HG03378 (cell line): ENCODE results near the gene MARVELD1.

Source experiments
- ATAC-seq: cut with Tn5 transposase; IDR thresholded peaks from one replicate; pipeline ENCODE4 v1.9.1; 2021; ENCODE audit warnings: mild to moderate bottlenecking, moderate library complexity; ENCODE audit not compliant: unreplicated experiment

The MARVELD1 gene

DNA sequence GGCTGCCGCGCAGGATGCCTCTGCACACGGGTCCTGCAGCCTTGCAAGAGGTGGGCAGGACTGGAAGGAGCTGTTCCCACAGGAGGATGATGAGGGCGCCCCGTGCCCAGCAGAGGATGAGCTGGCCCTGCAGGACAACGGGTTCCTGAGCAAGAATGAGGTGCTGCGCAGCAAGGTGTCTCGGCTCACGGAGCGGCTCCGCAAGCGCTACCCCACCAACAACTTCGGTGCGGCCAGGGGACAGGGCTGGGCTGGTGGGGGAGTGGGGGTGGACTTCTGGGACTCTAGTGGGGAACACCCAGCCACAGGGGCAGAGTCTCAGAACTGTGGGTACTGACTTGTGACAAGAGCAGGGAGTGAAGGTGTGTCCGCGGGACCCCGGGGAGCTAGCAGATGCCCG is 39.4 kb downstream of the MARVELD1 start:
- no peak for ATAC-seq

GRCh38 chr10:97754726-97755125 is 41.2 kb downstream of the MARVELD1 start:
- no peak for ATAC-seq

- no peak for ATAC-seq
These were observed 42.2 kb downstream of the MARVELD1 start for GRCh38 chr10:97755718-97756117.

GRCh38 chr10:97757471-97757870 is 43.9 kb downstream of the MARVELD1 start:
- no peak for ATAC-seq

GRCh38 chr10:97759158-97759887 is 45.8 kb downstream of the MARVELD1 start:
- no peak for ATAC-seq

DNA sequence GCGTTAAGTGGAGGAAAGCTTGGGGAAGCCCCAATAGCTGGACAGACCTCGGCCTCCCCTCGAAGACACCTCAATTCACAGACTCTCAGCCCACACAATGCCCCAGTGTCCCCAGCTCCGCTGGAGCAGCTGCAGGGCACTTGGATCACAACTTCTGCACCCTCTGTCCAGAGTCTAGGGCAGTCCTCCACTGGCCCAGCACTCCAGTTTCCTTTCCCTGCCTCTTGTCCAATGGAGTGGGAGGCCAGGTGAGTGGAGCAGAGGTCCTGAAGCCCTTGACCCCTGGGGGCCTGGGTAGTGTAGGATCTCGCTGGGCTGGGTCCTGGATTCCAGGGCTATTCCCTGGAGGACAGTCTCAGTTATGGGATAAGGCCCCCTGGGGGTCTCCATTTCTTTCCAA is 46.4 kb downstream of the MARVELD1 start:
- ATAC-seq: no peak

- no peak for ATAC-seq
These were observed 47.1 kb downstream of the MARVELD1 start for GRCh38 chr10:97760461-97761257.

GRCh38 chr10:97761331-97761865 is 47.9 kb downstream of the MARVELD1 start:
- ATAC-seq: no peak

- no peak for ATAC-seq
These were observed 48.5 kb downstream of the MARVELD1 start for GRCh38 chr10:97762056-97762455.

- no peak for ATAC-seq
These were observed 49.3 kb downstream of the MARVELD1 start for GRCh38 chr10:97762816-97763215.

DNA sequence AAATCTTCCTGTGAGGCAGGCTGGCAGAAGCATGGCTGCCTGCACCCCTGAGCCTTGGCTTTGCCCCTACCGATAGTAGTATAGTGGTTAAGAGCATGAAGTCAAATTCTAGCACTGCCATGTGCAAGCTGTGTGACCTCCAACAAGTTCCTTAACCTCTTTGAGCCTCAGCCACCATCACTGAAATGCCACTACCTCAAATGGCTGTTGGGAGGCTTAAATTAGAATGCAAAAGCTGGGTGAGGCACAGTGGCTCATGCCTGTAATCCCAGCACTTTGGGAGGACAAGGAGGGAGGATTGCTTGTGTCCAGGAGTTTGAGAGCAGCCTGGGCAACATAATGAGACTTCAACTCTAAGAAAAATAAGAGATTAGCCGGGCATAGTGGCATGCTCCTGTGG is 49.9 kb downstream of the MARVELD1 start:
- ATAC-seq: no peak

GRCh38 chr10:97763947-97764346 is 50.4 kb downstream of the MARVELD1 start:
- no peak for ATAC-seq

- no peak for ATAC-seq
These were observed 51.0 kb downstream of the MARVELD1 start for GRCh38 chr10:97764519-97764931.

DNA sequence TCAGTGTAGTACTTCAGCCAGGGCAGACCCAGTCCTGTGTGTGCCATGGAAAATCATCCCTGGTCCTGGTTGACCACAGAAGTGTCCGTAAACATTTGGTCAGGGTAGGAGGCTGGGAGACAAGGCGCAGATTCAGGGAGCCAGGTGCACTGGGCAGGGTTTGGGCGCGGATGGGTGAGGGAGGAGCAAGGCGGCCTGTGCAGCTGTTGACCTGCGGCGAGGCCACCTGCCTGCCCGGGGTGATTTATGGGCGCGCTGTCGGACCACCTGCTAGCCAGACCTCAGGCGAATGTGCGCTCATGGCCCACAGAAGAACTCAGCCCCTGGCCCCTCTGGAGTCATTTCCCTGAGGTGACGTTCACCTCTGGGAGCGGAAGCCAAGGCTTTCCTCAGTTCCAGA is 51.7 kb downstream of the MARVELD1 start:
- no peak for ATAC-seq

GRCh38 chr10:97766106-97766810 is 52.7 kb downstream of the MARVELD1 start:
- no peak for ATAC-seq

DNA sequence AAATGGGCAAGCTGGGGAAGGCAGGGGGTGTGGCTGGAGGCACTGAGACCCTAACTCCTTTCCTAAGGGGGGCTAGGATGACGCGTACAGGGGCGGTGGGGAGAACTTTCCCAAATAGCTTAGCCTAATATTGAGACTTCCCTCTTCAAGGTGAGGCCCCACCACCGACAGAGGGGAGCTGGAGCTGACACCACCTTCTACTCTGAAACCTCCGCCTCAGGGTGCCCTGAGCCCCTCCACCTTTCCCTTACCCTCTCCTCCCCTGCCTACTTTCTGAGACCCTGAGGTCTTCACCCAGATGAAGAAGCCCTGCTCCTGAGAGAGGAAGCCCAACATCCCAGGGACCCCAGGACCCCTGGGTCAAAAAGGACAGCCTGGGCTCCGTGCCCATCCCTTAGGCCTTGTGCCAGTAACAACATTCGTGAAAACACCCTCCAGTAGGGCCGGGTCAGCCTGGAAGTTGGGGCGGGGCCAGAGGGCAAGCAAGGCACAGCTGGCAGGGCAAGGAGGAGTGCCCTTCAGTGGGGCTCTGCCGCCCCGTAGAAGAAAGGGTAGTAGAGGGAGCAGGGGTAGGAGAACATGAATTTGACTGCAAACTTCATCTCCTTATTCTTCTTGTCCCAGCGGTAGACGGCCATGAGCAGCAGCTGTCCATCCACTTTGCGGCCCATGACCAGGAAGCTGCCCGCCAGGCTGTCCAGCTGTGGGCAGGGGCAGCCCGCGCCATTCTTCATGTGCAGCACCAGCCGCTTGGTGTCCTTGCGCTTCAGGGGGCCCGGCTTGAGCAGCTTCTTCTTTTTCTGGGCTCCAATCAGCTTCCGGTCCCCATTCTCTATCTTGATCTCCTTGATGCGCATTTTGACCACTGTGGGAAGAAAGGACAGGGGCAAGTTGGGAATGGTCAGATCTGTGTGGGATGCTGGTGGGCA is 53.7 kb downstream of the MARVELD1 start:
- no peak for ATAC-seq
